Activated CD8-positive, alpha-beta memory T cell treated with anti-CD3 and anti-CD28 coated beads, Interleukin-2, amount 50 U/mL, for 1 hour (primary cell): ENCODE data around the gene HCRTR1.

Source experiments
- DNase-seq: peaks from one replicate; pipeline ENCODE4 v3.0.0-alpha.2; 2020; ENCODE audit errors: extremely low read depth

Gene HCRTR1

DNA sequence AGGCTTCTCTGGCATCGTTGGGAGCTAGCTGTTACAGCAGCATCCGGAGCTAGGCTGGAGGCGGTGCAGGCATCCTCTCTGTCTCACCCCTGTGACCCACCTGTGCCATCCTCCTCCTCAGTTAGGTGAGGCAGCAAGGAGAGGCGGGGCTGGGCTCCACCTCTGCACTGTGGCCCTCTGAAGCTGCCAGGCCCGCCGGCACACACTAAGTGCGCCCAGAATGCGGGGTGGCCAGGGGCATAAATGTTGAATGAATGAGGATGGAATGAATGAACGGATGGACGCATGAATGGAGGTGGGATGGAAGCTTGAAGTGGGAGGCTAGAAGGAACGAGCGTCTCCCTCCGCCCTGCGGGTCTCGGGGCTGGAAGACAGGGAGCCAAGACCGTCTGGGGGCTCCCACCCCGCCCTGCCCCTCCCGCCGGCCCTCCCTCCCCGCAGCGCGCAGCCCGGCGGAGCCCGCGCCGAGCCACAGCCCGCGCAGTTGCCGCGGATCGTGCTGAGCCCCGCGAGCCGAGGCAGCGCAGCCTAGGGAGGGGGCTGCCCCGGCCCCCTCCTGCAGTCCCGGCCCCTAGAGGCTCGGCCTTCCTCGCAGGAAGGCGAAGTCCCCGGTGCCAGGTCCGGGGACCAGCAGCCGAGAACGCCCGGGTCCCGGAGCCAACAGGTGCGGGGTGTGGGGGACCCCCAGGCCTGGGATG is at the start of gene HCRTR1:
Gene HCRTR1 (plus strand): TSS at position 472 of the 698 bp plus-strand sequence. CDS start 1,504 bp downstream, outside the sequence.
- no peak for DNase-seq

DNA sequence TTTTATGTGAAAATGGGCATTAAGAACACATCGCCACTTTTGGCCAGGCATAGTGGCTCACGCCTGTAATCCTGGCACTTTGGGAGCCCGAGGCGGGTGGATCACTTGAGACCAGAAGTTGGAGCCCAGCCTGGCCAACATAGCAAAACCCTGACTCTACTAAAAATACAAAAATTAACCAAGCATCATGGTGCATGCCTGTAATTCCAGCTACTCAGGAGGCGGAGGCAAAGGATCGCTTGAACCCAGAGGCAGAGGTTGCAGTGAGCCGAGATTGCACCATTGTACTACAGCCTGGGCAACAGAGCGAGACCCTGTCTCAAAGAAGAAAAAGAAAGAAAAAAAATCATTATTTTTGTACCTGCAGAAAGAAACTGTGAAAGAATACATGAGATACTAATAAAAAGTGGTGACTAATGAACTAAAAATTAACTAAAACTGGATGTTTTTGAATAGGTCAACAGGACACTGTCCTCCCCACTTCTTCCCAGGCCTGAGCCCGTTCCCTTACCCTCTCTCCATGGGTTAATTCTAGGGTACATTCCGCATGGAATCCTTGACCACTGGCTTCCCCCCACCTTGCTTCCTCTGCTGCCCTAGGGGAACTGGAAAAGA is 49.4 kb upstream of the HCRTR1 start:
- no peak for DNase-seq

DNA sequence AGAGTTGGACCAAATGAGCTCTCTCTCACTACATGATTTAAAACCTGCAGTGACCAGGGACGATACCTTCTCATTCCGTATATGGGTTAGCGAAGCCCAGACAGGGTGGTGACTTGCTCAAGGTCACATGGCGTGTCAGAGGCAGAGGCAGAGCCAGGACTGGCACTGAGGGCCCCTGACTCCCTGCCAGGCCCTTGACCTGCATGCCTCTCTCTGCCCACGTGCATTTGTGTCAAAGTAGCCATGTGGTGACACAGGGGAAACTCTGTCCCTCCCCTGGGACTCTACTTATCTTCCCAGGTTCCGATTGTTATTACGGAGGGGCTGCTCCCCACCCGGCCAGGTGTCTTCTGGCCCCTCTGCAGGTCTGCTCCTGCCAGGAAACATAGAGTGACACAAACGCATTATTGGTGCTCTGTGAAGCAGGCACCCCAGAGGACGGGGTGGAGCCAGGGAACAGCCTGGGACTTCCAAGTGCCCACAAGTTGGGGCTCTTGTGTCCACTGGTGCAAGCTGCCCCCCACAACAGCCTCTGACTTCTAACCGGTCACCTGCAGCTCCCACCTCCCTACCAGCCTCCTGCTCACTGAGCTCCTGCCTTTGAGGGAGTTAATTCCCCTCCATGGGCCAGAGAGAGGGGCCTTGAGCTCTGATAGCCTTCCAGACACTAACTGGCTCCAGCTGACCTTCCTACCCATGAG is 48.4 kb upstream of the HCRTR1 start:
- no peak for DNase-seq

DNA sequence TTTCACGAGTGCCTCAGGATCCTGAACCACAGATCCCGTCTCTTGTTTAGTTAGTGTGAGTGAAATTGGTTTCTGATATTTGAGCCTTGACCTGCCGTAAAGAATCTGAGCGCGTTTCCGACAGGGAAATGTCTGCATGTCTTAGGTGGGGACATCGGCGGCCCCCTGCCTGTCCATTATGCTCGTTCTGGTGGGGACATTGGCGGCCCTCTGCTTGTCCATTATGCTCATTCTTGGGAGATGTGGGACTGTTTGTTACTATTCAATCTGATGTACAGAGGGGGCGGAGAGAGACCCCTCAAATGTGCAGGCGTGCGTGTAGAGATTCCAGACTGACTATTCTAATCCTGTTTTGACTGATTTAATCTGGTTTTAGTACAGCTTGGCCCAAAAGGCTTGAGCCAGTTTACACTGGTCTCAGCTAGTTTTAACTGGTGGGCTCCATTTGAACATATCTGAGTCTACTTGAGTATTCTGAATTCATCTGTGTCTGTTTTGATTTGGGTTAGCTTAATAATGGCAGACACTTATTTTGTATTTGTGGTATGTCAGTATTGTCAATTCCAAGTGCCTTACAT is 47.8 kb upstream of the HCRTR1 start:
- no peak for DNase-seq

DNA sequence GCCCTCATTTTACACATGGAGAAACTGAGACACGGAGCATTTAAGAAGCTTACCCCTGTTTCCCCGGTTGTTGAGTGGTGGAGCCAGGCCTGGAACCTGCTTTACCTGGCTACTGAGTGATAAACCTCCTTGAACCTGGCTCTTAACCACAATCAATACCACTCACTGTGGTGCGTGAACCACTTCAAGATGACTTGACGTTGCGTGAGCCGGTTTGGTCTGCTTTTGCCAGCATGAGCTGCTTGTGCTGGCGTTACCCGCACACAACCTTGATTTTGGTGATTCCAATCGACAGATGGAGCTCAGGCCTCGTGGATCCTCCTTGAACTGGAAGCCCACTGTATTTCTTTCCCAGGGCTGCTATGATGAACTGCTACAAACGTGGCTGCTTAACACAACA is 47.3 kb upstream of the HCRTR1 start:
- DNase-seq = no peak

DNA sequence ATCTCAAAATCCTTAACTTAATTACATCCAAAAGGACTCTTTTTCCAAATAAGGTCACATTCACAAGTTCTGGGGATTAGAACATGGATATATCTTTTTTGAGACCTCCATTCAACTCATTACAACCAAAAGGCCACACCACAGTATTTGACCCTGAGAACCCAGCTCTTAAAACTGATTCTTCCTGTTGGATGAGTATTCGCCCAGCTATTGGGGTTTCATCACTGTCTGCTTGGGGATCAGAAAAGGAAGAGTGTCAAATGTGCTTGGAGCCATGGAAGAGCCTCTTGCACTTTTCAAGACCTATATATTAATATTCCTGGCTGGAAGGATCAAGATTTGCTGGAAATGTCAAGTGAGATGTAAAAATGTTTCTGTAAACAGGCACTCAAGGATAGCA is 46.6 kb upstream of the HCRTR1 start:
- DNase-seq = no peak

DNA sequence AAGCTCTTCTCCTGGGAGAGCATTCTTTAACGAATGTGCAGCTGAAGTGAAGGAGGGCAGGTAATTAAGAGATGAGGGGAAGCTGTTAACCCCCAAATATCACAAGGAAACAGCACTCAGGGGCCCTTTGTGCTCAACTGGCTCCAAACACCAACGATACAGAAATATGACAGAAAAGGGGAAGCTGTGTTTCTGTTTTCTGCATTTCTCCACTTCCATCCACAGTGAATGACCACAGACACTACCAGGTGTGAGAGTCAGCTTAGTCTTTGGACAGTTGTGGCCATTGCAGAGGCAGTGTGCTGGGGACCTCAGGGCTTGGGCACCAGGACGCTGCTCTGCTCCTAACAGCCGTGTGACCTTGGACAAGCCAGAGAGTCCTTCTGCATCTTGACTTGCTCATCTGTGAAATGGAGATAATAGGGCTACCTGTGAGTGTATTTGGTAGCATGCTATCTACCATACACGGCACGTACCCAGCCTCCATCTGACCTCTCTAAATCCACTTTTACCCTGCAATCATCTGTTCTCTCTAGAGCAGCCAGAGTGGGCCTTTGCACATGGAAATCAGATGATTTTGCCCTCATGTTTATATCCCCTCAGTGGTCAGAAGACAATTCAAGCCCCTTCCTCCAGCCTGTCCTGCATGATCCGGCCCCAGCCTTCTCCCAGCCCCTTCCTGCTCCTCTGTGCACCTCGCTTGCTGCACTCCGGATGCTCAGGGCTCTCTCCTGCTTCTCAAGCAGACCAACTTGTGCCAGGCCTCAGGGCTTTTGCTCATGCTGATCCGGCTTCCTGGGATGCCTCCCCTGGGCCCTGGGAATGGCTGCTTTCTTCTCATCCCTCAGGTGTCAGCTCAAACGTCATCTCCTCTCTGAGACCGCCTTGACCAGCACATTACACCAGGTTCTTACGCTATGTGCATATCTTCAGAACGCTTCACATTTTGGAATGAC is 45.9 kb upstream of the HCRTR1 start:
- no peak for DNase-seq

DNA sequence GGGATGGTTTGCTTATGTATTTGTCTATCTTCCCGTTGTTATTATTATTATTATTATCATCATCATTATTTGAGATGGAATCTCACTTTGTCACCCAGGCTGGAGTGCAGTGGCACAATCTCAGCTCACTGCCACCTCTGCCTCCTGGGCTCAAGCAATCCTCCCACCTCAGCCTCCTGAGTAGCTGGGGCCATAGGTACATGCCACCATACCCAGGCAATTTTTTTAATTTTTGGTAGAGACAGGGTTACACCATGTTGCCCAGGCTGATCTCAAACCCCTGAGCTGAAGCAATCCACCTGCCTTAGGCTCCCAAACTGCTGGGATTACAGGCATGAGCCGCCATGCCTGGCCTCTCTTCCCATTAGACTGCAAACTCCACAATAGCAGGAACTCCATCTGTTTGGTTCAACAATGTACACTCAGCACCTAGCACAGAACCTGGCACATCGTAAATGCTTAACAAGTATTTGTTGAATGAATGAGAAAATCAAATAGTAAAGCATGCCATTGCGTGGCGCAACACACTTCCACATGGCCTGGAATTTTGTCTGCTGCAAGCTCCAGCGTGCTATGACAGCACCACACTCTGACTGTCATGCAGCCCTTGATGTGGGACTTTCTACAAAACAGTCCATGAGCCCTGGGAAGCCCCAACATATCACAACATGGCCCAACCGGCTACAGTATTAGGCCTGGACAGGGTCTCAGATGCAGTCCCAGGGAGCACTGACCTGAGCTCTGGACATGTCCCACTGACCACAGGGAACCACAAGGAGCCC is 45.0 kb upstream of the HCRTR1 start:
- no peak for DNase-seq

DNA sequence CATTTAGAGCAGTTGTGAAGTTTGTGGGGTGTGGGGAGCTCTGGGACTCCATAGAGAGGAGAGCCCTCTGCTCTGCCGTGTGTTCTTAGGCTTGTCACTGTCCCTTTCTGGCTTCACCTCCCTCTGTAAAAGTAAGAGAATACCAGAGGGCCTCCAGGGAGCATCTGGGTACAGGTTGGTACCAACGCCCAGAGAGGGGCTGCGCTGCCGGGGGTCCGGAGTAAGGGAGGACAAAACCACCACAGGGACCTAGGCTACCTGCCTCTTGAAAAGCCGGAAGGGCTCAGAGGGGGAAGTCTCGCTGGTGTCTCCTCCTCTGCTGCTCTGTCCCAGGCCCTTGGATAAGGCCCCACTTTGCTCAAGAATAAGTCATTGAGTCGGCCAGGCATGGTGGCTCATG is 44.2 kb upstream of the HCRTR1 start:
- DNase-seq = no peak

DNA sequence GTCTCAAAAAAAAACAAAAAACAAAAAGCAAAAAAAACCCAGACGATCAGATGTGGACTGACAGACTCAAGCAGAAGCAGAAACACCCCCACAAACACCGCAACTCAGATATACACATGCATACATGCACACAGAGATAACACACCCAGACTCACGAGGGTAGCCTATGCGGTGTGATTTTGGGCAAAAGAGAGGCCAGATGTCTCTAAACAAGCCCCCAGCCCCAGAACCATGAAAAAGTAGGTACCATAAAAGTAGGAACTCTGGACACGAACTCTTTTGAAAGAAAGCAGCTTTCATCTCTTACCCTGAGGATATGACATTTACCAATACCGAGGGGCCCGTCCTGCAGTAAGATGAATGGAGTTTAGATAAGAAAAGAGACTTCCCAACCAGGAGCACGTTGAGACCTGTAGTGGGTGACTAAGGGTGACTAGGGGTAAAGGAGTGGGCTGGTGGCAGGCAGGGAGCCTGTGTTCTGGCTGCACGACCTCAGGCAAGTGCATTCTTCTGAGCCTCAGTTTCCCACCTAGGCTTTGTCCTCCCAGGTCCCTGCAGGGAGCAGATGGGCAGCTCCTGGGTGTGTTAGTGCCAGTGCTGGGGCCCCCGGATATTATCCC is 42.6 kb upstream of the HCRTR1 start:
- no peak for DNase-seq

DNA sequence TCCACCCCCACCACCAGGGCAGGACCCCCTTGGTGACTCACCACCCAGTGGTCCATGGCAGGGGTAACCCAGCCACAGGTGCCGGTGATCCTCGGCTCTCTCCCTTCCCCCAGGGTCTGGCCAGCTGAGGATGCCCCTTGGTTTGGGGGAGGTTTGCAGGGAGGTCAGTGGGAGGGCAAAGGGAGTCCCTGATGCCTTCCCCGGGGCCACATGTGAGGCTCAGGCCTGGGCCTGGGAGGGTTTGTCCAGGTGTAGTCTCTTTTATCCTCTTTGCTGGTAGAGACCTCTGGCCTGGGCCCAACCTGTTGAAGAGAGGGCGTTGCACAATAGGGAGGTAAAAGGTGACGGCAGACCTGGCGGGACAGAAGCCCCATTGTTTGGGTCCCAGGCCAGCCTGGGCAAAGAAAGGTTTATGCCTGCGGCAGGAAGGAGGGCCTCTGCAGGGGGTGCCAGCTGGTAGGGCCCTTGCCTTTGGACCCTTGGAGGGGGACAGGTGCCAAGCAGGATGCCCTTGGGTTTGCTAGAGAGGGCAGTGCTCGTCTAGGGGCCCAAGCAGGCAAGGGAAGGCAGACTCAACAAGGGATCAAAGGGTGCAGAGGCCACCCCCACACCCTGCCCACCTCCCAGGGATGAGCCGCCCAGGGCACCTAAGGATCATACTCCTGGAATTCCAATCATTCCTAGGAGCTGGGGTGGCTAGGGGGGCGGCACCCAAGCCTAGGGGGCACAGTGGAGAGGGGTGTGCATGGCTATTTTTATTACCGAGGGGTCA is 41.9 kb upstream of the HCRTR1 start:
- no peak for DNase-seq

DNA sequence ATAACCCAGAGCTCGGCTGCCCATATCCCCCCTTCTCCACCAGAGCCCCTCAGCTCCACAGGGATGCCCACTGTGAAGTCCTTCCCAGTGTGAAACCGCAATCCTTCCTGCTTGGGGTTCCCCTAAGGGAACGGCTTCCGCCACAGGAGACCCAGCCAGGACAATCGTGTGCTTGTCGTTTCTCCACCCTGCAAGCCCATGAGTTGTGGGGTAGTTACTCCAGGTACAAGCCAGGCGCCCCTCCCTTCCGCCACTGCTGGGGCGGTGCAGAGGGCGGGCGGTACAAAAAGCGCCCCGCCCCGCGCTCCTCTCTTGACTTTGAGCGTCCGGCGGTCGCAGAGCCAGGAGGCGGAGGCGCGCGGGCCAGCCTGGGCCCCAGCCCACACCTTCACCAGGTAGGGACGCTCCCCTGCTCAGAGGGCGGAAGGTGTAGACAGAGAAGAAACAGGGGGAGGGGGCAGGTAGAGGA is 41.3 kb upstream of the HCRTR1 start, which contains the start of gene TINAGL1:
Gene TINAGL1 (plus strand): TSS at position 315 of the 469 bp plus-strand sequence. CDS start 634 bp downstream, outside the sequence.
- DNase-seq = no peak

DNA sequence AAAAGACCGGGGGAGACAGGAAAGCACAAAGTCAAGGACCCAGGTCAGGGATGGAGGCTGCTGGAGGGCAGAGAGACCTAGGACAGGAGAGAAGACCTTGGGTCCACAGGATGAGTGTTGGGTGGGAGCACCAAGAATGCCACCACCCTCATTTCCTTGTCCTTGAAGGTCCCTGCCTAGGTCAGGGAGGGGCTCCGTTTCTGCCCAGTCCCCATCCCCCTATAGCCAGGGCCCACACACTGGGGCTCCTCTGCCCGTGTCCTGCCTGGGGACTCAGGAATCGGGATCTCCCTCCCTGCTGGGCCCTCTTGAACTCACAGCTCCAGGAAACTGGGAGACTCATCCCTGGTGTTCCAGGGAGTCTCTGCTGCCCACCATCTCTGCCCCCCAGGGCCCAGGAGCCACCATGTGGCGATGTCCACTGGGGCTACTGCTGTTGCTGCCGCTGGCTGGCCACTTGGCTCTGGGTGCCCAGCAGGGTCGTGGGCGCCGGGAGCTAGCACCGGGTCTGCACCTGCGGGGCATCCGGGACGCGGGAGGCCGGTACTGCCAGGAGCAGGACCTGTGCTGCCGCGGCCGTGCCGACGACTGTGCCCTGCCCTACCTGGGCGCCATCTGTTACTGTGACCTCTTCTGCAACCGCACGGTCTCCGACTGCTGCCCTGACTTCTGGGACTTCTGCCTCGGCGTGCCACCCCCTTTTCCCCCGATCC is 40.6 kb upstream of the HCRTR1 start:
- no peak for DNase-seq

DNA sequence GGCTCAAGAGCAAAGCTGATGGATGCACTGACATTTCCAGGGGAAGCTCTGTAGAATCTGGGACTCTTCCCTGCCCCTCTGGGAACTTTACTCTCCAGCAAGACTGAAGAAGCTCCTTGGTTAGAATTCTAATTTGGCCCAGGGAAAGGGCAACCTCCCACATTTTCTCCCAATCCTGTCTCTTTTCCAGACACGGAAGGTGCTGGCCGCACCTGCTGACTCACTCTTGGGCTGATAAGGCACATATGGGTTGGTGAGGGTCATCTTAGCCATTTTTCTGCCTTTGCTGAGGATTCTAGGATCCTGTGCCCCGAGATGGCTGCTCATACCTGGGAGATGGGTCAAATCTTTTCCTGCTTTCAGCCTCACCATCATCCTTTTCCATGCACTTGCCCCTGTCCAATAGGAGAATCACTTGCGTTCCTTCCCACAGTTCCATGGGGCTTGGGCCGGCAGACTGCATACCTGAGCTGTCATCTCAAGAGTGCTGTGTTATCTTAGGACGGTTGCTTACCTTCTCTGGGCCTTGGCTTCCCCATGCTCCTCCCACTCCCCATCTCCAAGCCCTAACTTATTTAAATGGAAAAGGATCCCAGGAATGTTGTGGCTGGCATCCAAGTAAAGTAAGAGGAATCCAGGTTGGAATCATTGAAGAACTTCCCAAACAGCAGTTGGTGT is 39.8 kb upstream of the HCRTR1 start:
- DNase-seq = no peak

DNA sequence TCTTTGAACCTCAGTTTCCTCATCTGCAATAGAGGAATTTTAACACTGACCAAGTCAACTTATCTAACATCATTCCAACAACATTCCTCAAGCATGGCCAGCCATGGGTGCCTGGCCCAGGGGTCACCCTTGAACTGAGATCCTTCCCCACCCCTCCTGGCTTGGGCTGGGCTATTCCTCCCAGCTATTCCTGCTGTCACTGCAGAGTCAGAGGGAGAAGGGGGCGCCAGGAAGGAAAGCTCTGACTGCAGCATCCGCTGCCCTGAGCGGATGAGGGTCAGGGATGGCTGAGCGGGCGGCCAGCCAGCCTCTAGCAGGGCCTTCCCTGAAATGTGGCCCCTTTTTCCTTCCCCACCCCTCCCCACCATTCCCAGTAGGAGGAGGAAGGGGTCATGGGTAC is 38.1 kb upstream of the HCRTR1 start:
- no peak for DNase-seq

DNA sequence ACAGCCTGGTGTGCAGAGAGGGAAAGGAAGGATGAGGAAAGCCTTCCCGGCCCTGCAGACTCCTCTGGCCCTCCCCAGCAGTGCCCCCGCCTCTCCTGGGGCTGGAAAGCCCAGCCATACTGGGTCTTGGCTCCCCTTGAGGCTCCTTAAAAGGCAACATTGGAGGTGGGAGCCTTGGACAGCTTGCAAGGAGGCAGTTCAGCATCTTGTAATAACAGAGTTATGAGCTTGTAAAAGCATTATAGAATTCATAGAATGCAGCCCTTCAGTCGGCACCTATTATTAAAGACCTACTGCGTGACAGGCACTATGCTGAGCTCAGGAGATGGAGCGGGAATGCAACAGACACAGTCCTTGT is 37.0 kb upstream of the HCRTR1 start:
- DNase-seq = no peak

DNA sequence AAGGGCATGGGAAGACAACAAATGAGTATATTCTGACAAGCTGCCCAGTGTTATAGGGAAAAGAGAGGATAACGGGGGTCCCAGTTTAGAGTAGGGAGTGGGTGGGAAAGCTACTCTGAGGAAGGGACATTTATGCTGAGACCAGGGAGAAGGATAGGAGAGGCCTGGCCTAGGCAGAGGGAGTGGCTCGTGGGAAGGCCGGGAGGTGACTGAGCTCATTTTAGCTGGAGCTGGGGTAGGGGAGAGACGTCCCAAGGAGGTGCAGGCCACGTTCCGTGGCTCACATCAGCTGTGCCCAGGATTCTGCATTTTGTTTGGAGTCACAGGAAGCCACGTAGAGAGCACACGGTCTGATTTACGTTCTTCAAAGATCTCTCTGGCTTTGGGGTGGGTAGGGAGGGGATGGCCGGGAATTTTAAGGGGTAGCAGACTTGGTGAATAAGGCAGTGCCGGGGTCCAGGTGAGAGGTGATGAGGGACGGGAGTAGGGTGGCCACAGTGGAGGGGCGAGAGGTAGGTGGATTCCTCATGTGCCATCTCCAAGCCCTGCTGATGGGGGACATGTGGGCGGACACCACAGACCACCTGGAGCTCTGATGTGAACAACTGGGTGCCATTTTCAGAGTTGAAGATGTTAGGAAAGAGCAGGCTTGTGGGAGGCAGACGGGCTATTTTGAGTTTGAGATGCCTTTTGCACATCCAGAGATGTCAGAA is 36.4 kb upstream of the HCRTR1 start:
- DNase-seq = no peak
